Stimulated activated CD8-positive, alpha-beta memory T cell treated with anti-CD3 and anti-CD28 coated beads, Interleukin-2, amount 100 ng/mL, for 1 hour (primary cell): ENCODE data around the gene GKN1.
A peak's percentile ranks its signal among the peaks of the same experiment; 100 is the strongest.
"Not testable (repeated sequence)": the region's sequence is repeated elsewhere in the genome, so short reads cannot be mapped to it uniquely, and the experiment has no call there.

Experiments used
- DNase-seq, 2 donors: peaks; one replicate each; pipeline ENCODE4 v3.0.0-alpha.2; 2020; ENCODE audit warnings: low read depth in 2 of 2

Gene GKN1, protein sequence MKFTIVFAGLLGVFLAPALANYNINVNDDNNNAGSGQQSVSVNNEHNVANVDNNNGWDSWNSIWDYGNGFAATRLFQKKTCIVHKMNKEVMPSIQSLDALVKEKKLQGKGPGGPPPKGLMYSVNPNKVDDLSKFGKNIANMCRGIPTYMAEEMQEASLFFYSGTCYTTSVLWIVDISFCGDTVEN

DNA sequence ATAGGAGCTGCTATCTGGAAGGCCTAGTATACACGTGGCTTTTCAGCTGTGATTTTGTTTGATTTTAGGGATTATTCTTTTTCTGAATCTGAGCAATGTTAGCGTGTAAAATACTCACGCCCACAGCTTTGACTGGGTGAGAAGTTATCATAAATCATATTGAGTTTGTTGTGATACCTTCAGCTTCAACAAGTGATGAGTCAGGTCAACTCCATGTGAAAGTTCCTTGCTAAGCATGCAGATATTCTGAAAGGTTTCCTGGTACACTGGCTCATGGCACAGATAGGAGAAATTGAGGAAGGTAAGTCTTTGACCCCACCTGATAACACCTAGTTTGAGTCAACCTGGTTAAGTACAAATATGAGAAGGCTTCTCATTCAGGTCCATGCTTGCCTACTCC lies at the start of gene GKN1:
GKN1 (plus strand) TSS at position 386 of the 400 bp plus-strand sequence. CDS start 42 bp downstream, outside the sequence.
- DNase-seq, result no peak

DNA sequence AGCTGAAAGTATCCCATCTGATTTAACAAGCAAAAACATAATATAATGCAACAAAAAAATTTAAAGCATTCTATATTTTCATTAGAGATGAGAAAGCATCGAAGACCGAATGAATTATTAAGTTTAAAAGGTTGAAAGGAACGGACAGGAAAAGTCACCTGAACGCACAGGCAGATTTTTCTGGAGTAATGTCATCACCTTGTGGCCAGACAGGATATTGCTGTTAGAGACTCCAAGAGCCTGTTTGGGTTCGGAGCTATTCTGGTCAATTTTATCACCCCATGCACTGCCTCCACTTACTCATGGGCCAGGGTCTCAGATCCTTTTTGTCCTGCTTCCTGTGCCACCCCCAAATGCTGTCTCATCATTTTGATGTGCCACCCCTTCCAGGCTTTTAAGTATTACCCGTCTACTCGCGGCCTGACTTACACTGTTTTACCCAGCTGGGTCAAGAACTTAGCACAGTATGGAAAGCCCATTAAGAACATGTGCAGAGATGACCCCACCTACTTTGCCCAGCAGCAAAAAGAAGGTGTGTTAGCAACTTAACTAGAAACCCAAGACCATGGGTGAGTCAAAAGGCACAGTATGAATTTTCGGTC lies 49.0 kb upstream of the GKN1 start:
- DNase-seq, result no peak

DNA sequence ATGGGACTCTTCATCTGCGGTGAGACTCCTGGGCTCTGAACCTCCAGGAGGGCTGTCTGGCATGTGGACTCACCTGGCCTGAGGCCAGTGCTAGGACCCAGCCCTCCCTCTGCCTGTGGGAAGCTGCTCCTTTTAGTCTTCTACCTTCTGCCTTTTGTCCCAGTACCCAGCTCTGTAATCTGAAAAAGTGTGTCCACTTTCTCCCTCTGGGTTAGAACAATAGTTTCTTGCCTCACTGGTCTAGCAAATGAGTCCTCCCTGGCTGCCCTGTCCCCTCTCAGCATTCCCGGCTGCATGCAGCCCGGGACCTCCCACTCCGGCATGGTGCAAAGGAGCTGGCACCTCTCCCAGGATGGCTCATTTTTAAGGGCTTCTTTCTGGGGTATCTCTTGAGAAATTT lies 47.6 kb upstream of the GKN1 start:
- DNase-seq, result no peak

DNA sequence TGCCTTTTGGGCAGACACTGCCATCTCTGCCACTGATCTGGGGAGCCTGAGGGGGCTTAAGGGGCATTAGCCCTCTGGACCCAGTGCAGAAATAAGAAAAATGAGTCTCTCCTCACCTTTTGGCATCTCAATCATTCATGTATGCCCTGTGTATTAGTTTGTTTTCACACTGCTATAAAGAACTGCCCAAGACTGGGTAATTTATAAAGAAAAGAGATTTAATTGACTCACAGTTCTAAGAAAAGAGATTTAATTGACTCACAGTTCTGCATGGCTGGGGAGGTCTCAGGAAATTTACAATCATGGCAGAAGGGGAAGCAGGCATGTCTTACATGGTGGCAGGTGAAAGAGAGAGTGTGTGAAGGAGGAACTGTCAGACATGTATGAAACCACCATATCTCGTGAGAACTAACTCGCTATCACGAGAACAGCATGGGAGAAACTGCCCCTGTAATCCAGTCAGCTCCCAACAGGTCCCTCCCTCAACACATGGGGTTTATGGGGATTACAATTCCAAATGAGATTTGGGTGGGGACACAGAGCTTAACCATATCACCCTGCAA lies 43.2 kb upstream of the GKN1 start:
- no peak for DNase-seq

DNA sequence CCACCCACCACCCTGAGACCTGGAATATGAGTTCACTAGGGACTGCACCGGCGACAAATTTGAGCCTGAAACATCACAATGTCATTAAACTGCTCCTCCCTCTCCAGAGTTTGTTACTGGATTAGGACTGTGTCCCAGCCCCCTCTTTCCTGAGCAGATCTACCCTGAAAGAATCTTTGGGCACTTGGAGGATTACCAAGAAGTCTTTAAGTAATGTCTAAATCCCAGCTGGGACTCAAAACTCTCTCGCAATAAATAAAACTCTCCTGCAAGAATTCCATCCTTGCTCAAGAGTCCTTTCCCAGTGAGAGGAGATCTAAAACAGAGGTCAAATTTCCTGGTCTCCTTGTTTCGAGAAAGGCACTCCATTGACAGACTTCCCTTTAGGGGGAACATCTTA lies 42.6 kb upstream of the GKN1 start:
- DNase-seq, result no peak

DNA sequence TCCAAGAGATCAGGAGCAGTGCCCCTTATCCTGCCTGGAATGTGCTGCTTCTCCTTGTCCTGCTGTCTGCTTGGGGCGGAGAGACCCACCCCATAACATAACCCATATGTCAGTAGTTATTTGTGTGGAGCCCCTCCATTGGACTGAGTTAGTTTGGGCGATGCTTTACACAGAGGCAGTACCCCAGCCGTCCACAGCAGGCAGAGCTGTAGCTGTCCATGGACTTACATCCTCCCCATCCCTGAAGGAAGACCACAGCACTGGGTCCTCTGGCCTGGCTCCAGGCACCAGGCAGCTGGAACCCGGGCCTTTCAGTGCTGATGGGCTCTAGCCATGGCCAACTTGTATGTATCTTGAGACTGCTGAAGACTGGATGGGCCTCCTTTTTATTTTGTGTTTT lies 42.0 kb upstream of the GKN1 start:
- DNase-seq, result no peak

DNA sequence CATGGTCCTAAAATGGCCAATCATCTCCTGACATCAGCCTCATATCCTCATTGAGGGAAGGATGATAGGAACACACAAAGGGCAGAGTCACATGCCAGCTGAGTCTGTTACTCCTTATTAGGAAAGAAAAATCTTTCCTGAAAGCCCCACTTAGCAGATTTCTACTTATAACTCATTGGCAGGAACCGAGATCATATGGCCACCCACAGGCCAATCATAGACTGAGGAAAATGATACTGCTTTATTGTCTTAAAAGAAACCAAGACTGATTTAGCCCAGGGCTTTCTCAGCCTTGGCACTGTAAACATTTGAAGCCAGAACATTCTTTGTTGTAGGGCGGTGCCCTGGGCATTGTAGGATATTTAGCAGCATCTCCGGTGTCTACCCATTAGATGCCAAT lies 40.4 kb upstream of the GKN1 start:
- no peak for DNase-seq

DNA sequence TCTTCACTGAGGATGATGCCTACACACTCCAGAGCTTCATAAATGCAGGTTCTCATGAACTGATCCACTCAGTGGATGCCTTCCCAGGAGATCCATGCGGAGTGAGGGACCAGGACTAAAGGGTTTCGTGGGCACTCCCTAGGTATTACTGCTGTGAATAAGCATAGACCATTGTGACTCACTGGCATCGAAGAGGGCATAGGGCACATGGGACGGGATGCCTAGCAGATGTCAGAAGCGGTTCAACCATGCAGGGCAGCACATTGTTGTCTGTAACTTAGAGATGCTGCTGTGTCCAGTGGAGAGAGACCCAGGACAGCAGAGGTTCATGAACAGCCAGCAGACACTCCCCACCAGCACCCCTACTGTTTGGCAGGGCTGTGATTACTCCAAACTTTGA lies 39.0 kb upstream of the GKN1 start:
- no peak for DNase-seq

DNA sequence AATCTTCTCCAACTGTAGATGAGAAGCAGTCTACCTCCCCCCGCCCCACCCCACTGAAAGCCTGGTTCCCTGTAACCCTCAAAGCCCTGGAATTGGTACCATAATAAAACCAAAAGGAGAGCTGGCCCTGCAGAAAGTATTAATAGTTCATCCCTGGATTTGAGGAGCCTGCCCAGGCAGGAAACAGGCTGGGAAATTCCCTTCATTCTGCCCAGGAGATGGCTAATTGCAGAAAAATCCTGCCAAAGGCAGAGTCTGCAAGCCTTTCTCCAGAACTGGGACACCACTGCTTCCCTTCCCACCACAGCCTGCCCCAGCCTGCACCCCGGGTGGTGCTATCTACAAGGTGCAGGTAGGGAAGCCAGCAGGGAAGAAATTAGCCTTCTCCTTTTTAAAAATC lies 38.0 kb upstream of the GKN1 start:
- DNase-seq, result no peak

DNA sequence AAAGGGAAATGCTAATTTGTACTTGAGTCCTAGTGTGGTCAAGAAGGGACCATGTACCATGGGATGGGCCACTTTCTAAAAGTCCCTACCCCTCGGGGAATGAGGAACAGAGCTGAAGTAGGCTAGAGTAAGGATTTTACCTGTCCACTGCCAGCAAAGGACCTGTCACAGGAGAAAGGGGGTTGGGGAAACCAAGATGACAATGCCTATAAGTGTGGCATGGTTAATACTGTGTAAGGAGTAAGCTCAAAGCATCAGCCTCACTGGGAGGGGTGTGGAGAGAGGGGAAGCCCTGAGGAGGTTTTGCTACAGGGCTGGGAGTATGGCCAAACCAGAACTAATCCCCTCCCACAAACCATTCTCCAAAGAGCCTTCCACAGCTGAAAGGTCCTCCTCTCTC lies 37.5 kb upstream of the GKN1 start:
- DNase-seq, result no peak

DNA sequence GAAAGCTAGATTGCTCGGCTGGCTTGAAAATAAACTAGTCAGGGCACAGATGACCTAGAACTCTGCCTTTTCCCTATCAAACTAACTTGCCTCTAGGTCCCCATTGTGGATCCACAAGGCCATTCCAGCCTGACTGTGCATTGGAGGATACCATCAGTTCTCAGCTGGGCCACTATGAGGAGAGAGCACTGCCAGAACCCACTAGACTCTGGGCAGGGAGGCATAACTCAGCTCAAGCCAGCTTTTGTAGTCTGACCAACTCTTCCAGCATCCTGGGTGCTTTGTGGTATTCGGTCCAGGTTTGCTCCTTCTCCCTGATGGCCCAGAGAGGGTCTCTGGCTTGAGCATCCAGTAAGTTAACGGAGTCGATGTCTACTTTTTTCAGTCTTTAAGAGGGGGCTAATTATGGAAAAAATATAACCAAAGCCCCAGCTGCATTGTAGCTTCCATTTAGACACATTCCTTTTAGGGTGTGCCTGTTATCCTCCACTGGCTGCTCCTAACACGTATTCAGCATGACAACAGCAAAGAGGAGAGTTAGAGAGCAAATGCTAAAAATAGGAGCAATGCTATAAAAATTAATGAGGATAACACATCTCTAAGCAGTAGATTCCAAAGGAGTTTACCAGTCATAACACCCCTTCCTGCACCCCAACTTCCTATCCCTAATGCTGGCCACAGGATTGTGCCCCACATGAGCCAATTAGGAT lies 36.9 kb upstream of the GKN1 start:
- no peak for DNase-seq

DNA sequence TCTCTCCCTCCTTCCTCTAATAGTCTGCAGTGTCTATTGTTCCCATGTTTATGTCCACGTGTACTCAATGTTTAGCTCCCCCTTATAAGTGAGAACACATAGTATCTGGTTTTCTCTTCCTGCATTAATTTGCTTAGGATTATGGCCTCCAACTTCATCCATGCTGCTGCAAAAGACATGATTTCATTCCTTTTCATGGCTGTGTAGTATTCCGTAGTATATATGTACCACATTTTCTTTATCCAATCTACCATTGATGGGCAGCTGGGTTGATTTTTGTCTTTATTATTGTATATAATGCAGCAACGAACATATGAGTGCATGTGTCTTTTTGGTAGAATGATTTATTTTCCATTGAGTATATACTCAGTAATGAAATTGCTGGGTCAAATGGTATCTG lies 35.5 kb upstream of the GKN1 start:
- DNase-seq, result no peak

DNA sequence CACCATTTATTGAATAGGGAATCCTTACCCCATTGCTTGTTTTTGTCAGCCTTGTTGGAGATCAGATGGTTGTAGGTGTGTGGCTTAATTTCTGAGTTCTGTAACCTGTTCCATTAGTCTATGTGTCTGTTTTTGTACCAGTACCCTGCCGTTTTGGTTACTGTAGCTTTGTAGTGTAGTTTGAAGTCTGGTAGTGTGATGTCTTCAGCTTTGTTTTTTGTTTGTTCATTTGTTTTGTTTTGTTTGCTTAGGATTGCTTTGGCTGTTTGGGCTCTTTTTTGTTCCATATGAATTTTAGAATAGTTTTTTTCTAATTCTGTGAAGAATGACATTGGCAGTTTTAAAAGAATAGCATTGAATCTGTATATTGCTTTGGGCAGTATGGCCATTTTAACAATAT lies 34.5 kb upstream of the GKN1 start:
- DNase-seq, result no peak

DNA sequence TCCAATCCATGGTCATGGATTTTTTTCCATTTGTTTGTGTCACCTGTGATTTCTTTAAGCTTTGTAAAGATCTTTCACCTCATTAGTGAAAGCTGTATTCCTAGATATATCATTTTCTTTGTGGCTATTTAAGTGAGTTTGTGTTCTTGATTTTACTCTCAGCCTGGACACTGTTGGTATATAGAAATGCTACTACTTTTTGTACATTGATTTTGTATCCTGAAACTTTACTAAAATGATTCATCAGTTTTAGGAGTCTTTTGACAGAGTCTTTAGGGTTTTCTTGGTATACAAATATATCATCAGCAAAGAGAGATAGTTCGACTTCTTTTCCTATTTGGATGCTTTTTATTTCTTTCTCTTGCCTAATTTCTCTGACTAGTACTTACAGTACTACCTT lies 34.1 kb upstream of the GKN1 start:
- no peak for DNase-seq

DNA sequence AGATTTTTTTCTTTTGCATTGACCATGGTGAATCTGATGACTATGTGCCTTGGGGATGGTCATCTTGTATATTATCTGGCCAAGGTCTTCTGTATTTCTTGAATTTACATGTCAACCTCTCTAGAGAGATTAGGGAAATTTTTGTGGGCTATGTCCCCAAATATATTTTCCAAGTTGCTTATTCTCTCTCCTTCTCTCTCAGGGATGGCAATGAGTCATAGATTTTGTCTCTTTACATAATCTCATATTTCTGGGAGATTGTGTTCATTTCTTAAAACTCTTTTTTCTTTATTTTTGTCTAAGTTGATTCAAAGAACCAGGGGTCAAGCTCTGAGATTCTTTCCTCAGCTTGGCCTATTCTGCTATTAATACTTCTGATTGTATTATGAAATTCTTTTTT lies 31.6 kb upstream of the GKN1 start:
- DNase-seq, result no peak

DNA sequence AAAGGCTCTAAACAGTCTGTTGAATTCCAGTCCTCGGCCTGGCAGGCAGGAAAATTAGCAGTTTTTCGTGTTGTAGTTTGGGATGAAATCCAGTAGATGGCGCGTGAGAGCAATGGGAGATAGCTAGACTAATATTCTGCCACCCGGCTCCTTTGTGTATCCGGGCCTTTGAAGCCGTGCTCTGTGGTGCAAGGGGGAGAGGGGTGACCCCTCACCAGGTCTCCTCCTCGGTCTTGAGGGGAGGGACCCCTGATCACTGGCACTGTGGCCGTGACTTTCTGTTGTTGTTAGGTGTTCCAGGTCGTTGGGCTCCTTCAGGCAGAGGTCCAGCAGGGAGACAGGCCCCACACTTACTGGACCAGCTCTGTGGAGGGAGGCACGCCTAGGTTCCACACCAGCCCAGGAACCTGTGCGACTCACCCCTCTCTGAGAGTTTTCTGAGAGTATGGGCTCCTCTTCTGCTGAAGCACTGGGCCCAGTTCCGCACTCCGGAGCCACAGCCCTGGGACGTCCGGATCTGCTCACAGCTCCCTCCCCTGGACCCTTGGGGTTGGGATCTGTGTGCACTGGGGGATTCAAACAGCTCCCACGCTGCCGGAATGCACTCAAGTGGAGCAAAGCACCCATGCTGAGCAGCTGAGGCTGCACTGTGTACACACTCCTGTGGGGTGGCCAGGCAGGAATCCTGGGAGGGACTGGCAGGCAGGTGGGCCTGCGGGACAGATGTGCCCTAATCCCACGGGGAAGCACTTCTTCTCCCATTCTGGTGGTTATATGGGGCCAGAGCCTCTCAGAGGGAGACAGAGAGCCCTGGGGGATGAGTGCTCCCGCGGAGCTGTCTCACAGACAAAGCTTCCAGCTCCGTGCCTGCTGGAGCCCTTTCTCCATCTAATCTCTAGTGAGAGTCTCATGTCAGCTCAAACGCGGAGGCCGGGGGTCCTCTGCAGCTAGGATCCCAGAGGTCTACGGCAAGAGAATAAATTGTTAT lies 30.6 kb upstream of the GKN1 start:
- peak; percentile 11 to 24 for DNase-seq

DNA sequence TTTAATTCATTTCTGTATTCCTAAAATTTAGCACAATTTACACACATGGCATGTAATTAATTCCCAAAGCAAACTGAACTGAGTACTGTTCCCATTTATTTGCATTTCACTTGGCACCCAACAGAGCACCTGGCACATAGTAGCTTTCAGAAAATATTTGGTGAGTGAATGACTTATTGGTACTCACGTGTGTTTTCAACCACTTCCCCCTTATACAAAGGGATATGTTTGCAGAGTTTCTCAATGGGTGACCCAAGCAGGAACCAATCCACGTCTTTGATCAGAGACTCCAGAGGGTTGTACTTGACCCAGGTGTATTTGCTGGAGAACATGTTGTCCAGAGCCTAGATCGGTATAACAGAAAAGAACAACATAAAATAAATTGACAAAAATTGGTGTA lies 28.3 kb upstream of the GKN1 start:
- no peak for DNase-seq

DNA sequence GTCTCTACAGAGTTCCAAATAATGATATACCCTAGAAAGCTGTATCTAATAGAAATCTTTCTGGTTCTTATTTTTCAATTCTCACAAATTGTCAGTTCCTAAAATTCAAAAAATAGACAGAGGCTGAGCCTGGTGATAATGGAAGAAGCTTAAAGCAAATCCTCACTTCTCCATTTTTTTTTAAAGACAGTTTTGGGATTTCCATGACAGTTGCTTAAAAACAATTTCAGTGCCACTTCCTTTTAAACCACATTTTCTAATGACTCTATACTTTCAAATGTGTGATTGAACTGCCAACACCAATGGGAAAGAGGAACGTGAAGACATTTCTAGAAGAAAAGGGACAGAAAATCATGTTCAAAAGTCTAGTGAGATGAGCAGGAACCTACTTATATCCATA lies 25.7 kb upstream of the GKN1 start:
- DNase-seq, result no peak

DNA sequence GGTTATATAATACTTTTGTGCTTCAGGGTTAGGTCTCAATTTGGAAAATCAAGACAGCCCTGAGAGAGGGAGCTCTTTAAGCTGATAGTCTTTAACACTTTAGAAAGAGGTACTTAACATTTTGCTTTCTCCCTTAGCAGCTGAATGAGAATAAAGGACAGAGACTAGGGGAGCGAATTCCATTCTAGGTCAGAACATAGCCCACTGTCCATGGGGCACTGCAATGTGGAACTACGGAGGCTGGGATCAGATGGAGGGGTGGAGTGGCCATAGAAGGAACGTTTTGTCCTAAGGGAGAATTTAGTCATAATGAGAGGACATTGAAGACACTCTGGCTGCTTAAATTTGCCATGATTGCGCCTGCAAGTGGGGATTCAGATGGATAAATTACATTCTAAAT lies 22.5 kb upstream of the GKN1 start:
- no peak for DNase-seq

DNA sequence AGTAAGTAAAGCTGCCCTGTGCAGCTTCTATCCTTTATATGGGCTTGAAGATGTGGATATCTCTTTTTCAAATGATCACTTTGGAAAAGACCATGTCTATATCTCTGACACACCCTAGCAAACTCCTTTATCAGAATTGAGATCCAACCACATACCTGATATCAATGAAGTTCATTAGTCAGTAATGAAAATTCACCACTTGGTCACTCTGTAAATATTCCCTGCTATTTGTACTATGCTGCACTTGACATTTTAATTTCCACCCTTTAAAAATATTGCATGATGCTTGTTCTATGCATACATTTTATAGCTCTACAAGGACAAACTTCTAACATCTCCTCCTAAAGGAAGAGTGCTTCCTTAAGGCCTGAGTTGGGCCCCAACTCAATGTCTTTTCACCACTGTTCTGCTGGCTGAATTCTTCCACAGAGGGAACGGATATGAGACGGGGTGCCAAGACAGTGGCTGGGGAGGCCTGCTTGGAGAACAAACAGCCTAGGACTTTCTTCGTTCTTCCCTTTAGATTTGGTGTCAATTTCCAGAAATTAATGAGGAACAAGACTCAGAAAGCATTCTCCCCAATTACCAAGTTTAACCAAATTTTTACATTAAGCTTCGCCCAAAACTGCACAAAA lies 21.4 kb upstream of the GKN1 start, which contains the start of gene GKN2:
GKN2 (minus strand) TSS at position 7 of the 635 bp plus-strand sequence. CDS start 32 bp downstream, outside the sequence.
- no peak for DNase-seq

DNA sequence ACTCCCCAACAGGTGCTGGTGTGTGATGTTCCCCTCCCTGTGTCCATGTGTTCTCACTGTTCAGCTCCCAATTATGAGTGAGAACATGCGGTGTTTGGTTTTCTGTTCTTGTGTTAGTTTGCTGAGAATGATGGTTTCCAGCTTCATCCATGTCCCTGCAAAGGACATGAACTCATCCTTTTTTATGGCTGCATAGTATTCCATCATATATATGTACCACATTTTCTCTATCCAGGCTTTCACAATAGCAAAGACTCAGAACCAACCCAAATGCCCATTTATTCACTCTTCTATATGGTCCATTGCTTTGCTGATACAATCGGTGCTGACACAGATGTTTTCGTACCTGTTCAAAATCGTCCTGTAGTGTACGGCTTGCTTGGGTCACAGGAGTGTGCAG lies 19.0 kb upstream of the GKN1 start:
- not testable (repeated sequence) for DNase-seq
